Measurements from ENCODE around the gene ZFYVE21. TPM values are rescaled to one million over a fixed set of nuclear protein-coding genes. Genes with fewer than 3 reads are reported as not detected.

ZFYVE21 gene
- total and polyA plus RNA-seq, 2 donors from 2014 or later: 67.8 to 70.9 TPM

DNA sequence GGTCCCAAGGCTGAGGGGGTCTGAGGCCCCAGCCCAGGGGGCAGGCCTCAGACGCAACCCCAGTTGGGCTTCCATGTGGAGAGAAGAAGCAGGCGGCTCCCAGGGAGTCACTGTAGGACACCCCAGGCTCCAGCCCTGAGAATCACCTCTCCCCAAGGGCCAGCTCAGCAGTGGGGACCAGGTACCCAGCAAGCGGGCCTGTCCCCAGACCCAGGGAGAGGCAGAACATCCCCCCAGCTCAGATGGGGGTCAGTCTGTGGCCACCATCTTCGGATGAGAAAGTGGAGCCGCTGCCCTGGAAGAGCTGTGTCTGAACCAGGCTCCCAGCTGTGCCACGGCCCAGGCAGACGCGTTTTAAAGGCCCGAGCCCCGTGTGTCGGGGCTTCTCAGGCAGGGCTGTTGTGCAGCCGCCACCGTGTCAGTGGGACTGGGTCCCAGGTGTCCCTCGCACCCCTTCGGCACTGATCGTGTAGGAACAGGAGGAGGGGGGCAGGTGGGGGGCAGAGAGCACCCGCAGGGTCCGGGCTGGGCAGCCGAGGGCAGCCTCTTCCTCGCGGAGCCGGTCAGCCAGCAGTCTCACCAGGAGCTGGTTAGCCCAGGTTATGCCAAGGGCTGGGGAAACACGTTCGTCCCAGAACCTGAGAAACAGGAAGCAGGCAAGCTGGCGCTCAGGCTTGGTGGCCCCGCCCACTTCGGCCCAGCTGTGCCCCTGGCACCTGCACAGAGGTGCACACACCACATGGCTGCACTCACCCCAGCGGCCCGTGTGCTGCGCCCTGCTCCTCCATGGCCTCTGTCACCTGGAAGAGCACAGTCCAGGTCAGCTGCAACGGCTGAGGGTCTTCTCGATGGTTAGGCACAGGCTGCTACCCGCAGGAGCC, 17.0 kb upstream of the ZFYVE21 start:
- Histone ChIP-seq H3K4me3 (ENCODE audit: low read length in 3 of 3) (no peak overlapping the region), H3K4me1 (ENCODE audit: control insufficient read depth in 2 of 3, insufficient read depth in 2 of 3, low read depth in 1 of 3, low read length in 3 of 3) (peaks cover 0 to 9% (median 6%) of the 10 kb centered on the region in 3 donors), H3K27ac (ENCODE audit: low read depth in 2 of 2, low read length in 2 of 2) (no peak overlapping the region), H3K9ac (ENCODE audit: low read length in 3 of 3) (no peak overlapping the region), H3K9me3 (ENCODE audit: control insufficient read depth in 2 of 3, insufficient read depth in 1 of 3, low read length in 3 of 3) (no peaks in the 10 kb centered on the region), H3K27me3 (ENCODE audit: control insufficient read depth, insufficient read depth, low read length) (no peaks in the 10 kb centered on the region), H3K36me3 (ENCODE audit: control insufficient read depth in 2 of 3, insufficient read depth in 3 of 3, low read length in 3 of 3) (peaks cover 0 to 22% (median 8%) of the 10 kb centered on the region in 3 donors)
- no peak for FAIRE-seq
- intact Hi-C loops (cut with DNase I): no loop called here
- TF ChIP-seq CTCF (IDR thresholded peaks at IDR 0.05; ENCODE audit: borderline replicate concordance, extremely low read depth, insufficient read depth): no peak
- peak in 2 of 5 donors; percentile 49 to 85 for DNase-seq

GRCh38 chr14:103699261-103699661, 16.3 kb upstream of the ZFYVE21 start:
- Histone ChIP-seq H3K4me3 (ENCODE audit: low read length in 3 of 3) (no peak overlapping the region), H3K27me3 (ENCODE audit: control insufficient read depth, insufficient read depth, low read length) (no peaks in the 10 kb centered on the region), H3K36me3 (ENCODE audit: control insufficient read depth in 2 of 3, insufficient read depth in 3 of 3, low read length in 3 of 3) (peaks cover 0 to 22% (median 5%) of the 10 kb centered on the region in 3 donors), H3K9me3 (ENCODE audit: control insufficient read depth in 2 of 3, insufficient read depth in 1 of 3, low read length in 3 of 3) (no peaks in the 10 kb centered on the region), H3K4me1 (ENCODE audit: control insufficient read depth in 2 of 3, insufficient read depth in 2 of 3, low read depth in 1 of 3, low read length in 3 of 3) (peaks cover 0 to 12% (median 6%) of the 10 kb centered on the region in 3 donors), H3K9ac (ENCODE audit: low read length in 3 of 3) (no peak overlapping the region), H3K27ac (ENCODE audit: low read depth in 2 of 2, low read length in 2 of 2) (no peak overlapping the region)
- intact Hi-C loops (cut with DNase I): no loop called here
- no peak for TF ChIP-seq CTCF (IDR thresholded peaks at IDR 0.05; ENCODE audit: borderline replicate concordance, extremely low read depth, insufficient read depth)
- DNase-seq (peak in 1 of 5 donors; percentile 48), FAIRE-seq (no peak)

- Histone ChIP-seq H3K36me3 (ENCODE audit: control insufficient read depth in 2 of 3, insufficient read depth in 3 of 3, low read length in 3 of 3) (peaks cover 0 to 16% (median 5%) of the 10 kb centered on the region in 3 donors), H3K27ac (ENCODE audit: low read depth in 2 of 2, low read length in 2 of 2) (no peak overlapping the region), H3K27me3 (ENCODE audit: control insufficient read depth, insufficient read depth, low read length) (no peaks in the 10 kb centered on the region), H3K4me1 (ENCODE audit: control insufficient read depth in 2 of 3, insufficient read depth in 2 of 3, low read depth in 1 of 3, low read length in 3 of 3) (peaks cover 0 to 16% (median 6%) of the 10 kb centered on the region in 3 donors), H3K9me3 (ENCODE audit: control insufficient read depth in 2 of 3, insufficient read depth in 1 of 3, low read length in 3 of 3) (no peaks in the 10 kb centered on the region), H3K9ac (ENCODE audit: low read length in 3 of 3) (no peak overlapping the region), H3K4me3 (ENCODE audit: low read length in 3 of 3) (no peak overlapping the region)
- no peak for FAIRE-seq
- intact Hi-C loops (cut with DNase I): no loop called here
- TF ChIP-seq CTCF (IDR thresholded peaks at IDR 0.05; ENCODE audit: borderline replicate concordance, extremely low read depth, insufficient read depth): no peak
- DNase-seq: peak in 1 of 5 donors; percentile 68
Measured at GRCh38 chr14:103699901-103700752, 15.5 kb upstream of the ZFYVE21 start.
